ENCODE data around the gene ARAP1. TPM values are rescaled to one million over a fixed set of nuclear protein-coding genes. Genes with fewer than 3 reads are reported as not detected.

The ARAP1 gene
- total and polyA plus RNA-seq, 2 of the 8 experiments (the other 6 are each of a cell fraction or from before 2014, with no cell fraction given): 25.7 to 61.6 TPM

- Histone ChIP-seq H4K5ac (ENCODE audit: insufficient read length, low read depth, low read length) (no peak overlapping the region), H3K4me3 (ENCODE audit: extremely low read depth in 1 of 4, insufficient read depth in 2 of 4, low read depth in 3 of 4, low read length in 4 of 4) (no peak overlapping the region), H2AK5ac (ENCODE audit: low read depth, low read length) (no peak overlapping the region), H3K27ac (ENCODE audit: low read depth, low read length) (no peak overlapping the region), H3K4me1 (replicated peaks in 1 of 4; ENCODE audit: control insufficient read depth in 3 of 4, insufficient read depth in 4 of 4, low read length in 3 of 4) (peaks cover 5 to 19% (median 13%) of the 10 kb centered on the region in 4 experiments), H3K18ac (ENCODE audit: extremely low read depth, low read length) (no peak overlapping the region), H2BK12ac (ENCODE audit: low read depth, low read length) (0 out of 2 replicates have a peak overlapping the region, but pooled peaks have one; percentile 2), H2BK15ac (ENCODE audit: low read length) (peak overlapping the region; percentile 61; the same call in 1 of the 2 replicates), H3K14ac (ENCODE audit: insufficient read length) (no peak overlapping the region), H4K20me1 (replicated peaks in 1 of 2; ENCODE audit: control insufficient read depth in 1 of 2, insufficient read depth in 2 of 2, low read length in 2 of 2) (peaks cover 1 to 3% of the 10 kb centered on the region in 2 experiments), H3K36me3 (ENCODE audit: control insufficient read depth in 2 of 4, insufficient read depth in 4 of 4, low read length in 3 of 4) (no peaks in the 10 kb centered on the region), H4K91ac (replicated peaks; ENCODE audit: insufficient read length, low read length) (no peak overlapping the region), H2BK5ac (ENCODE audit: low read depth, low read length) (no peak overlapping the region), H2AFZ (ENCODE audit: low read length) (no peak overlapping the region), H3K9me3 (ENCODE audit: insufficient read depth in 2 of 2, low read depth in 1 of 2, low read length in 1 of 2) (no peaks in the 10 kb centered on the region), H3K79me1 (ENCODE audit: low read depth, low read length) (peaks cover 7% of the 10 kb centered on the region), H3K4me2 (ENCODE audit: insufficient read depth in 1 of 2, low read depth in 2 of 2, low read length in 2 of 2) (peak overlapping the region in 1 of 2 experiments; percentile 88; a peak in 1 of 4 replicates), H3K4ac (replicated peaks; ENCODE audit: insufficient read length, low read depth, low read length) (no peak overlapping the region), H3K27me3 (replicated peaks in 1 of 4; ENCODE audit: control insufficient read depth in 3 of 4, extremely low read depth in 1 of 4, insufficient read depth in 3 of 4, low read length in 3 of 4) (peaks cover 0 to 12% (median 6%) of the 10 kb centered on the region in 4 experiments; a peak in 3 of 7 replicates), H3K56ac (replicated peaks; ENCODE audit: insufficient read length, low read depth, low read length) (no peak overlapping the region), H2BK120ac (replicated peaks; ENCODE audit: low read depth, low read length) (no peak overlapping the region), H3K23ac (ENCODE audit: insufficient read length) (no peak overlapping the region), H3K79me2 (ENCODE audit: control insufficient read depth in 1 of 2, insufficient read depth in 2 of 2, low read length in 2 of 2) (no peaks in the 10 kb centered on the region), H3K9ac (replicated peaks in 1 of 4; ENCODE audit: extremely low read depth in 1 of 4, low read depth in 3 of 4, low read length in 3 of 4) (no peak overlapping the region), H4K8ac (ENCODE audit: extremely low read depth, insufficient read depth, low read length) (no peak overlapping the region), H3K23me2 (ENCODE audit: low read depth, low read length) (peaks cover 11% of the 10 kb centered on the region), H2BK20ac (ENCODE audit: low read length) (no peak overlapping the region)
- FAIRE-seq: no peak
- POLR2A ChIA-PET (ENCODE audit: partially characterized antibody): interaction anchor here (0.6 to 1.6 kb wide), 2 partner anchors 14 to 28 kb away, joined by 3 to 5 read pairs; no protein-coding TSS in a partner anchor
- no peak for DNase-seq (ENCODE audit: low read depth in 1 of 2, low spot score in 2 of 2)
- CTCF ChIA-PET (ENCODE audit: partially characterized antibody): interaction anchor here (0.6 to 5.9 kb wide), 4 partner anchors 14 to 474 kb away, joined by 3 to 50 read pairs (median 6); partner anchors contain the start of gene STARD10
- 86% methylated on average over 4 of the region's 4 CpGs; no CpG with 5 or more reads in 1 of the 2 experiments for WGBS, 2 experiments (ENCODE audit: extremely low coverage in 1 of 2, insufficient coverage in 1 of 2, insufficient read length in 1 of 2, insufficient replicate concordance in 2 of 2, low coverage in 1 of 2, low lambda C conversion rate in 2 of 2, missing lambda C conversion rate in 1 of 2)
Observed at GRCh38 chr11:72779495-72780128, 27.4 kb upstream of the ARAP1 start.

All from H1 (cell line).